ENCODE results near the gene ARAP3. TPM values are rescaled to one million over a fixed set of nuclear protein-coding genes. Genes with fewer than 3 reads are reported as not detected.

The ARAP3 gene
- total RNA-seq, 1 donor from 2014 or later: 35.2 TPM

- Histone ChIP-seq H3K4me1 (peaks cover 23% of the 10 kb centered on the region), H3K27ac (no peak overlapping the region), H3K27me3 (ENCODE audit: low read depth) (no peaks in the 10 kb centered on the region), H3K36me3 (no peaks in the 10 kb centered on the region), H3K9me3 (no peaks in the 10 kb centered on the region), H3K4me3 (no peak overlapping the region)
- intact Hi-C loops (cut with DNase I): no loop called here
- no peak for TF ChIP-seq CTCF (IDR thresholded peaks at IDR 0.05)
- no peak for ATAC-seq
- no peak for DNase-seq
These were observed 31.7 kb upstream of the ARAP3 start for GRCh38 chr5:141713616-141714309.

GRCh38 chr5:141711687-141712086 lies 29.7 kb upstream of the ARAP3 start:
- no peak for DNase-seq
- Histone ChIP-seq H3K27ac (no peak overlapping the region), H3K4me3 (no peak overlapping the region), H3K27me3 (ENCODE audit: low read depth) (no peaks in the 10 kb centered on the region), H3K9me3 (no peaks in the 10 kb centered on the region), H3K36me3 (no peaks in the 10 kb centered on the region), H3K4me1 (peaks cover 23% of the 10 kb centered on the region)
- no peak for TF ChIP-seq CTCF (IDR thresholded peaks at IDR 0.05)
- no peak for ATAC-seq
- intact Hi-C loops (cut with DNase I): no loop called here

- no peak for TF ChIP-seq CTCF (IDR thresholded peaks at IDR 0.05)
- intact Hi-C loops (cut with DNase I): no loop called here
- no peak for ATAC-seq
- Histone ChIP-seq H3K9me3 (no peaks in the 10 kb centered on the region), H3K27me3 (ENCODE audit: low read depth) (no peaks in the 10 kb centered on the region), H3K4me3 (no peak overlapping the region), H3K36me3 (no peaks in the 10 kb centered on the region), H3K4me1 (peaks cover 17% of the 10 kb centered on the region), H3K27ac (no peak overlapping the region)
- DNase-seq: no peak
These were observed 27.8 kb upstream of the ARAP3 start for GRCh38 chr5:141709699-141710267.

GRCh38 chr5:141708016-141708415 lies 26.0 kb upstream of the ARAP3 start:
- H3K4me1 ChIP-seq: peaks cover 6% of the 10 kb centered on the region
- TF ChIP-seq CTCF (IDR thresholded peaks at IDR 0.05): no peak
- intact Hi-C loops (cut with DNase I): no loop called here
- no peaks in the 10 kb centered on the region for H3K36me3 ChIP-seq
- H3K9me3 ChIP-seq: no peaks in the 10 kb centered on the region
- DNase-seq (no peak), ATAC-seq (no peak)
- peaks cover 11% of the 10 kb centered on the region for H3K27me3 ChIP-seq (ENCODE audit: low read depth)
- H3K4me3 ChIP-seq: no peak overlapping the region
- no peak overlapping the region for H3K27ac ChIP-seq

- no peak overlapping the region for H3K27ac ChIP-seq
- H3K27me3 ChIP-seq (ENCODE audit: low read depth): peaks cover 11% of the 10 kb centered on the region
- H3K4me1 ChIP-seq: peaks cover 7% of the 10 kb centered on the region
- TF ChIP-seq CTCF (IDR thresholded peaks at IDR 0.05): no peak
- no peak for DNase-seq
- no peak for ATAC-seq
- intact Hi-C loops (cut with DNase I): no loop called here
- H3K9me3 ChIP-seq: no peaks in the 10 kb centered on the region
- no peak overlapping the region for H3K4me3 ChIP-seq
- no peaks in the 10 kb centered on the region for H3K36me3 ChIP-seq
These were observed 25.5 kb upstream of the ARAP3 start for GRCh38 chr5:141707510-141707909.
